CD4-positive, alpha-beta T cell treated with Interleukin-10 for 1 hour (primary cell): ENCODE data around the gene RRBP1.
A peak's percentile ranks its signal among the peaks of the same experiment; 100 is the strongest.

ENCODE experiments used
- DNase-seq: peaks from one replicate; pipeline ENCODE4 v3.0.0-alpha.2; 2020

Gene RRBP1

GRCh38 chr20:17595856-17596255 lies 86.2 kb downstream of the RRBP1 start:
- no peak for DNase-seq

- DNase-seq: no peak
Observed at GRCh38 chr20:17594443-17594842, 87.6 kb downstream of the RRBP1 start.

- no peak for DNase-seq
Observed at GRCh38 chr20:17593902-17594301, 88.1 kb downstream of the RRBP1 start.

- no peak for DNase-seq
Observed at GRCh38 chr20:17590245-17590644, 91.8 kb downstream of the RRBP1 start.

- DNase-seq: no peak
Observed at GRCh38 chr20:17589161-17589834, 92.7 kb downstream of the RRBP1 start.

- no peak for DNase-seq
Observed at GRCh38 chr20:17587824-17588223, 94.2 kb downstream of the RRBP1 start.

GRCh38 chr20:17587148-17587547 lies 94.9 kb downstream of the RRBP1 start:
- no peak for DNase-seq

- DNase-seq: no peak
Observed at GRCh38 chr20:17586250-17586649, 95.8 kb downstream of the RRBP1 start.

- no peak for DNase-seq
Observed at GRCh38 chr20:17584689-17585088, 97.4 kb downstream of the RRBP1 start.

GRCh38 chr20:17583126-17583525 lies 98.9 kb downstream of the RRBP1 start:
- no peak for DNase-seq

- DNase-seq: no peak
Observed at GRCh38 chr20:17580895-17581294, 101.1 kb downstream of the RRBP1 start.

GRCh38 chr20:17579369-17580039 lies 102.5 kb downstream of the RRBP1 start:
- no peak for DNase-seq

GRCh38 chr20:17576215-17576614 lies 105.8 kb downstream of the RRBP1 start:
- no peak for DNase-seq

- no peak for DNase-seq
Observed at GRCh38 chr20:17573463-17573862, 108.6 kb downstream of the RRBP1 start.

GRCh38 chr20:17572034-17572638 lies 109.9 kb downstream of the RRBP1 start:
- no peak for DNase-seq

GRCh38 chr20:17571153-17571527 lies 110.9 kb downstream of the RRBP1 start:
- peak; percentile 10 for DNase-seq

- peak; percentile 17 for DNase-seq
Observed at GRCh38 chr20:17570347-17571152, 111.5 kb downstream of the RRBP1 start.

- peak; percentile 88 for DNase-seq
Observed at GRCh38 chr20:17569616-17570346, 112.3 kb downstream of the RRBP1 start, which contains the start of gene DSTN. Gene DSTN, plus strand, starts transcription at chr20:17570075. Its CDS starts 134 bp downstream, at chr20:17570209.

- no peak for DNase-seq
Observed at GRCh38 chr20:17568972-17569521, 113.0 kb downstream of the RRBP1 start.

GRCh38 chr20:17568045-17568788 lies 113.8 kb downstream of the RRBP1 start:
- no peak for DNase-seq

GRCh38 chr20:17566345-17566744 lies 115.7 kb downstream of the RRBP1 start:
- no peak for DNase-seq
